CD14-positive monocyte (primary cell): Measurements from ENCODE around the gene CLDN34. TPM values are rescaled to one million over a fixed set of nuclear protein-coding genes. Genes with fewer than 3 reads are reported as not detected.

Experiments
- DNase-seq, 3 donors: peaks; one replicate each; pipeline ENCODE4 v3.0.0-alpha.2; 2011 to 2022
- H2AFZ ChIP-seq: 2 replicates; pipeline ENCODE4 v1.6.0; 2012; ENCODE audit warnings: mild to moderate bottlenecking, low read depth, low read length, inconsistent platforms; ENCODE audit not compliant: insufficient read depth, poor library complexity, severe bottlenecking
- H3K27ac ChIP-seq, 2 donors: 1 replicate in 1 of 2; 2 replicates in 1 of 2; pipeline ENCODE4 v1.5.1; 2012 to 2013; ENCODE audit warnings: low read length in 2 of 2, control low read depth in 1 of 2, inconsistent platforms in 1 of 2, low read depth in 1 of 2, mild to moderate bottlenecking in 1 of 2
- H3K27me3 ChIP-seq, 2 donors: one replicate each; pipeline versions ENCODE4 v1.6.0 to v1.6.1; 2011 to 2013; ENCODE audit warnings: low read length in 2 of 2; ENCODE audit not compliant: control insufficient read depth in 2 of 2, insufficient read depth in 2 of 2
- H3K36me3 ChIP-seq, 2 donors: replicated peaks in 1 of 2; 1 replicate in 1 of 2; 2 replicates in 1 of 2; pipeline versions ENCODE4 v1.5.1 to v1.6.1; 2012 to 2013; ENCODE audit warnings: low read length in 2 of 2, control low read depth in 1 of 2, inconsistent platforms in 1 of 2, mild to moderate bottlenecking in 1 of 2; ENCODE audit not compliant: insufficient read depth in 2 of 2, control insufficient read depth in 1 of 2
- H3K4me1 ChIP-seq, 2 donors: 1 replicate in 1 of 2; 2 replicates in 1 of 2; pipeline versions ENCODE4 v1.5.1 to v1.6.1; 2012 to 2013; ENCODE audit warnings: low read length in 2 of 2, control low read depth in 1 of 2, inconsistent platforms in 1 of 2, mild to moderate bottlenecking in 1 of 2, moderate library complexity in 1 of 2; ENCODE audit not compliant: insufficient read depth in 2 of 2, control insufficient read depth in 1 of 2
- H3K4me2 ChIP-seq: replicated peaks from 2 replicates; pipeline ENCODE3; 2012; ENCODE audit warnings: low read length, moderate library complexity, mild to moderate bottlenecking; ENCODE audit not compliant: poor library complexity, severe bottlenecking; ENCODE audit errors: extremely low read depth
- H3K4me3 ChIP-seq, 3 experiments: fragments of 200-600 bp in 1 of 3; sonication (generic) in 1 of 3; replicated peaks in 1 of 3; 1 replicate in 2 of 3; 2 replicates in 1 of 3; pipeline ENCODE4 v1.5.1; 2011 to 2013; ENCODE audit warnings: low read length in 3 of 3, mild to moderate bottlenecking in 3 of 3, control low read depth in 2 of 3, low read depth in 2 of 3, inconsistent platforms in 1 of 3, moderate library complexity in 1 of 3
- H3K79me2 ChIP-seq: 2 replicates; pipeline ENCODE4 v1.6.0; 2012; ENCODE audit warnings: mild to moderate bottlenecking, control low read depth, inconsistent platforms, low read length, moderate library complexity; ENCODE audit not compliant: insufficient read depth
- H3K9ac ChIP-seq: 2 replicates; pipeline ENCODE4 v1.6.0; 2017; ENCODE audit warnings: low read length, mild to moderate bottlenecking; ENCODE audit not compliant: insufficient read depth, poor library complexity, severe bottlenecking
- H3K9me3 ChIP-seq, 2 donors: replicated peaks in 1 of 2; 1 replicate in 1 of 2; 2 replicates in 1 of 2; pipeline versions ENCODE4 v1.5.1 to v1.6.1; 2012 to 2013; ENCODE audit warnings: low read length in 2 of 2, control low read depth in 1 of 2; ENCODE audit not compliant: control insufficient read depth in 1 of 2, insufficient read depth in 1 of 2
- H4K20me1 ChIP-seq: 2 replicates; pipeline ENCODE4 v1.6.0; 2012; ENCODE audit warnings: mild to moderate bottlenecking, low read length, control low read depth, moderate library complexity; ENCODE audit not compliant: insufficient read depth
- H3K27ac Mint-ChIP-seq, 7 donors: one replicate each; pipeline ENCODE4 v1.8.0; 2020; ENCODE audit warnings: mild to moderate bottlenecking in 7 of 7, mixed read lengths in 7 of 7, moderate library complexity in 6 of 7, inconsistent platforms in 2 of 7
- H3K27me3 Mint-ChIP-seq, 3 donors: one replicate each; pipeline ENCODE4 v1.8.0; 2021 to 2022; ENCODE audit warnings: low read depth in 3 of 3, mild to moderate bottlenecking in 3 of 3, mixed read lengths in 3 of 3, moderate library complexity in 3 of 3, inconsistent platforms in 1 of 3
- H3K36me3 Mint-ChIP-seq, 2 donors: one replicate each; pipeline ENCODE4 v1.8.0; 2020; ENCODE audit warnings: mixed read lengths in 2 of 2, inconsistent platforms in 1 of 2, mild to moderate bottlenecking in 1 of 2
- H3K4me1 Mint-ChIP-seq: one replicate; pipeline ENCODE4 v1.8.0; 2020; ENCODE audit warnings: mild to moderate bottlenecking, mixed read lengths
- H3K4me3 Mint-ChIP-seq, 2 donors: one replicate each; pipeline ENCODE4 v1.8.0; 2020; ENCODE audit warnings: mild to moderate bottlenecking in 2 of 2, mixed read lengths in 2 of 2, moderate library complexity in 1 of 2
- H3K9me3 Mint-ChIP-seq, 7 donors: one replicate each; pipeline ENCODE4 v1.8.0; 2020 to 2022; ENCODE audit warnings: mixed read lengths in 7 of 7, mild to moderate bottlenecking in 6 of 7, moderate library complexity in 6 of 7, inconsistent platforms in 2 of 7
- WGBS: methylation state at CpG from one replicate; pipeline ENCODE4 v1.1.5; 2013; ENCODE audit warnings: missing lambda C conversion rate; ENCODE audit not compliant: insufficient coverage; 5-methylcytosine and 5-hydroxymethylcytosine counted together
- intact Hi-C, 2 donors: fragments of 100-400 bp; cut with micrococcal nuclease; formaldehyde crosslinking; loops; one replicate each; pipeline versions ENCODE4 v1.15.0 to v1.15.1; 2023
- polyA plus RNA-seq, 3 donors: library from polyadenylated mRNA; depleted of rRNA in 1 of 3; unstranded in 2 of 3; stranded (reverse) in 1 of 3; fragments of 300-500 nt in 2 of 3; fragments of >200 nt in 1 of 3; fragmentation: Illumina TruSeq in 2 of 3; gene quantifications; 1 replicate in 2 of 3; 2 replicates in 1 of 3; pipeline ENCODE4 v1.2.3, GENCODE V29; 2012 to 2021
- TF ChIP-seq, protein P1 (sequence below): fragments of 200-600 bp; IDR thresholded peaks from one replicate; pipeline ENCODE4 v1.8.0; 2022; ENCODE audit warnings: antibody characterized with exemption, mild to moderate bottlenecking

The CLDN34 gene
- polyA plus RNA-seq, 3 donors = not detected

DNA sequence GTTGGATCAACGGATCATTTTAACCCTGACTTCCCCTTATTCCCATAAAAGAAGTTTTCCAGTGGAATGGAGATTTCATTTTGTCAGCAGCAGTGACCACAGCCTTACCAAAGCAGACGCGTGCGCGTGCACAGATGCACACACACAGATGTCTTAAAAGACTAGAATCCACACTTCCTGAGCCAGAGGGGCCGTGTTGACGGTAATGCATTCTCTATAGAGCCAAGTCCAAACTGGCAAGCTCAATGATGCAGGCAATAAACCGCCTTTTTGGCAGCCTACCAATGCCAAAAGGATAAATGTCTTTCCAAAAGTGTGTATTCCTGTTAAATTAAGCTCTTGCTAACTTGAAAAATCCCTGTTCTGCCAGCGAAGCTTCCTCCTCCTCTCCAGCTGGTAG lies 18.8 kb upstream of the CLDN34 start:
- Histone ChIP-seq H3K79me2 (no peaks in the 10 kb centered on the region), H3K4me2 (no peak overlapping the region), H3K27ac (no peak overlapping the region), H2AFZ (no peak overlapping the region), H3K9ac (no peak overlapping the region), H3K27me3 (no peaks in the 10 kb centered on the region), H3K9me3 (peaks cover 10 to 12% of the 10 kb centered on the region in 2 donors), H3K36me3 (no peaks in the 10 kb centered on the region), H3K4me3 (no peak overlapping the region), H3K4me1 (no peaks in the 10 kb centered on the region), H4K20me1 (no peaks in the 10 kb centered on the region)
- intact Hi-C loops = no loop called here
- Mint-ChIP-seq H3K4me1 (no peaks in the 10 kb centered on the region), H3K9me3 (peaks cover 3 to 26% (median 17%) of the 10 kb centered on the region in 7 donors), H3K4me3 (no peak overlapping the region), H3K27me3 (peaks cover 6 to 11% (median 8%) of the 10 kb centered on the region in 3 donors), H3K27ac (no peak overlapping the region), H3K36me3 (no peaks in the 10 kb centered on the region)
- 100% methylated on average over 1 of the region's 9 CpGs for WGBS
- DNase-seq = no peak
- TF ChIP-seq, protein P1, sequence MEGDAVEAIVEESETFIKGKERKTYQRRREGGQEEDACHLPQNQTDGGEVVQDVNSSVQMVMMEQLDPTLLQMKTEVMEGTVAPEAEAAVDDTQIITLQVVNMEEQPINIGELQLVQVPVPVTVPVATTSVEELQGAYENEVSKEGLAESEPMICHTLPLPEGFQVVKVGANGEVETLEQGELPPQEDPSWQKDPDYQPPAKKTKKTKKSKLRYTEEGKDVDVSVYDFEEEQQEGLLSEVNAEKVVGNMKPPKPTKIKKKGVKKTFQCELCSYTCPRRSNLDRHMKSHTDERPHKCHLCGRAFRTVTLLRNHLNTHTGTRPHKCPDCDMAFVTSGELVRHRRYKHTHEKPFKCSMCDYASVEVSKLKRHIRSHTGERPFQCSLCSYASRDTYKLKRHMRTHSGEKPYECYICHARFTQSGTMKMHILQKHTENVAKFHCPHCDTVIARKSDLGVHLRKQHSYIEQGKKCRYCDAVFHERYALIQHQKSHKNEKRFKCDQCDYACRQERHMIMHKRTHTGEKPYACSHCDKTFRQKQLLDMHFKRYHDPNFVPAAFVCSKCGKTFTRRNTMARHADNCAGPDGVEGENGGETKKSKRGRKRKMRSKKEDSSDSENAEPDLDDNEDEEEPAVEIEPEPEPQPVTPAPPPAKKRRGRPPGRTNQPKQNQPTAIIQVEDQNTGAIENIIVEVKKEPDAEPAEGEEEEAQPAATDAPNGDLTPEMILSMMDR = no peak

DNA sequence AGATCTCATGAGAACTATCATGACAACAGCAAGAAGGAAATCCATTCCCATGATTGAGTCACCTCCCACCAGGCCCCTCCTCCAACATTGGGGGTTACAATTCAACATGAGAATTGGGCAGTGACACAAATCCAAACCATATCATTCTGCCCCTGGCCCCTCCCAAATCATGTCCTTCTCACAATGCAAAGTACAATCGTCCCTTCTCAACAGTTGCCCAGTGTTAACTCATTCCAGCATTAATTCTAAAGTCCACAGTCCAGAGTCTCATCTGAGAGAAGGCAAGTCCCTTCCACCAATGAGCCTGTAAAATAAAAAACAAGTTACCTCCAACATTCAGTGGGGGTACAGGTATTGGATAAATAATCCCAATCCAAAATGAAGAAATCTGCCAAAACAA lies 14.9 kb upstream of the CLDN34 start:
- Histone ChIP-seq H3K9me3 (peaks cover 20 to 26% of the 10 kb centered on the region in 2 donors), H3K27me3 (no peaks in the 10 kb centered on the region), H3K4me1 (no peaks in the 10 kb centered on the region), H3K36me3 (no peaks in the 10 kb centered on the region), H2AFZ (no peak overlapping the region), H3K27ac (no peak overlapping the region), H3K4me3 (no peak overlapping the region), H3K79me2 (no peaks in the 10 kb centered on the region), H4K20me1 (no peaks in the 10 kb centered on the region), H3K9ac (no peak overlapping the region), H3K4me2 (no peak overlapping the region)
- no peak overlapping the region for H3K27ac Mint-ChIP-seq
- no CpG with 5 or more reads among the region's 1 CpG for WGBS
- peaks cover 6 to 12% (median 6%) of the 10 kb centered on the region in 3 donors for H3K27me3 Mint-ChIP-seq
- H3K9me3 Mint-ChIP-seq = peaks cover 9 to 39% (median 25%) of the 10 kb centered on the region in 7 donors
- H3K4me3 Mint-ChIP-seq = no peak overlapping the region
- no peak for DNase-seq
- no peaks in the 10 kb centered on the region for H3K4me1 Mint-ChIP-seq
- intact Hi-C loops = no loop called here
- TF ChIP-seq, protein P1 = no peak
- no peaks in the 10 kb centered on the region for H3K36me3 Mint-ChIP-seq
